ENCODE measurements around the gene DTNA. TPM values are rescaled to one million over a fixed set of nuclear protein-coding genes. Genes with fewer than 3 reads are reported as not detected.

DTNA gene
- total RNA-seq, 2 experiments from 2014 or later: not detected

DNA sequence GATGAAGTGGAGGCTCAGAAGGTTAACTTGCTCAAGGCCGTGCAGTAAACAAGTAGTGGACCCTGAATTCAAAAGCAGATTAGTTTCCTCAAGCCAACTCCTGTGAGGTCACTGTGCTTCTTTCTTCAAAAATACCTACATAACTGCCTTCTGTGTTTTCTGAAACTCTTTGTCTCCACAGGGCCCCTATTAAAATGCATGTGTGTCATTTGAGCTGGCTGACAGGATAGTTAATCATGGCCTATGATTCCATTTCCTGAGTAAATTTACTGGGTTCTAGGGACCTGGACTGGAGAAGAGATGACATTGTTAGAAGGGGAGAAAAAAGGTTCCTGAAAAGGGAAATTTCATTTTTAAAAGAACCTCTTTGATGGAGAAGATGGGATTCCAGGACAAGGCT lies 12.9 kb upstream of the DTNA start:
- H3K4me1 ChIP-seq (ENCODE audit: insufficient read depth, low read length): no peaks in the 10 kb centered on the region
- DNase-seq: no peak
- intact Hi-C loops (cut with DNase I, micrococcal nuclease): no loop called here
- Mint-ChIP-seq H3K27me3 (peaks cover 14% of the 10 kb centered on the region), H3K9me3 (no peaks in the 10 kb centered on the region), H3K4me1 (ENCODE audit: low read depth) (no peaks in the 10 kb centered on the region), H3K27ac (no peak overlapping the region), H3K4me3 (no peak overlapping the region), H3K36me3 (ENCODE audit: low read depth) (no peaks in the 10 kb centered on the region)
- no peaks in the 10 kb centered on the region for H3K27me3 ChIP-seq (ENCODE audit: control insufficient read depth in 1 of 2, insufficient read depth in 2 of 2, low read length in 2 of 2)
- no peak for ATAC-seq (ENCODE audit: poor library complexity)
- ChIA-PET CTCF (no interaction called here), POLR2A (no interaction called here)
- no peaks in the 10 kb centered on the region for H3K36me3 ChIP-seq (ENCODE audit: insufficient read depth, low read length)
- H3K4me3 ChIP-seq (ENCODE audit: low read length): no peak overlapping the region
- no peak overlapping the region for H3K27ac ChIP-seq (ENCODE audit: low read depth in 1 of 2, low read length in 2 of 2)
- TF ChIP-seq, protein P1, sequence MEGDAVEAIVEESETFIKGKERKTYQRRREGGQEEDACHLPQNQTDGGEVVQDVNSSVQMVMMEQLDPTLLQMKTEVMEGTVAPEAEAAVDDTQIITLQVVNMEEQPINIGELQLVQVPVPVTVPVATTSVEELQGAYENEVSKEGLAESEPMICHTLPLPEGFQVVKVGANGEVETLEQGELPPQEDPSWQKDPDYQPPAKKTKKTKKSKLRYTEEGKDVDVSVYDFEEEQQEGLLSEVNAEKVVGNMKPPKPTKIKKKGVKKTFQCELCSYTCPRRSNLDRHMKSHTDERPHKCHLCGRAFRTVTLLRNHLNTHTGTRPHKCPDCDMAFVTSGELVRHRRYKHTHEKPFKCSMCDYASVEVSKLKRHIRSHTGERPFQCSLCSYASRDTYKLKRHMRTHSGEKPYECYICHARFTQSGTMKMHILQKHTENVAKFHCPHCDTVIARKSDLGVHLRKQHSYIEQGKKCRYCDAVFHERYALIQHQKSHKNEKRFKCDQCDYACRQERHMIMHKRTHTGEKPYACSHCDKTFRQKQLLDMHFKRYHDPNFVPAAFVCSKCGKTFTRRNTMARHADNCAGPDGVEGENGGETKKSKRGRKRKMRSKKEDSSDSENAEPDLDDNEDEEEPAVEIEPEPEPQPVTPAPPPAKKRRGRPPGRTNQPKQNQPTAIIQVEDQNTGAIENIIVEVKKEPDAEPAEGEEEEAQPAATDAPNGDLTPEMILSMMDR (IDR thresholded peaks at IDR 0.05): no peak
- no peaks in the 10 kb centered on the region for H3K9me3 ChIP-seq (ENCODE audit: control insufficient read depth in 1 of 2, insufficient read depth in 1 of 2, low read length in 2 of 2)

DNA sequence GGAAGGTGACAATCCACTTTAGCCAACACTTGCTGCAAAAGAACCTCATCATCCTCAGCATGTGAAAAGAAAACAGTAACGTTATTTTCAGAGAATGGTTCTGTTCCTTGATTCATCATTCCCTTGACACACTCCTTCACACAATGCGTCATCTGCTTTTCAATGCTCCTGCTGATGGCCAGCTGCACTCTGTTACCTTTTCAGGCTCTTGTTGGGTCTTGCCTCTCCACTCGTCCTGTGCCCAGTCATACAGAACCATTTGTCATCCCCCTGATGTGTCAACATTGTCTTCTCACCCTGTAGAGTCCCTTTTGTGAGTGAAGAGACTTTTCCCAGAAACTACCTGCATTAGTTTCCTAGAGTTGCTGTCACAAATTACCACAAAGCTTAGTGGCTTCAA lies 12.2 kb upstream of the DTNA start:
- Histone ChIP-seq H3K4me1 (ENCODE audit: insufficient read depth, low read length) (no peaks in the 10 kb centered on the region), H3K9me3 (ENCODE audit: control insufficient read depth in 1 of 2, insufficient read depth in 1 of 2, low read length in 2 of 2) (no peaks in the 10 kb centered on the region), H3K36me3 (ENCODE audit: insufficient read depth, low read length) (no peaks in the 10 kb centered on the region), H3K27me3 (ENCODE audit: control insufficient read depth in 1 of 2, insufficient read depth in 2 of 2, low read length in 2 of 2) (no peaks in the 10 kb centered on the region), H3K4me3 (ENCODE audit: low read length) (no peak overlapping the region), H3K27ac (ENCODE audit: low read depth in 1 of 2, low read length in 2 of 2) (no peak overlapping the region)
- Mint-ChIP-seq H3K4me1 (ENCODE audit: low read depth) (no peaks in the 10 kb centered on the region), H3K27me3 (peaks cover 14% of the 10 kb centered on the region), H3K27ac (no peak overlapping the region), H3K9me3 (no peaks in the 10 kb centered on the region), H3K36me3 (ENCODE audit: low read depth) (no peaks in the 10 kb centered on the region), H3K4me3 (no peak overlapping the region)
- ChIA-PET POLR2A (no interaction called here), CTCF (no interaction called here)
- no peak for ATAC-seq (ENCODE audit: poor library complexity)
- DNase-seq: no peak
- intact Hi-C loops (cut with DNase I, micrococcal nuclease): no loop called here
- TF ChIP-seq, protein P1 (IDR thresholded peaks at IDR 0.05): no peak

DNA sequence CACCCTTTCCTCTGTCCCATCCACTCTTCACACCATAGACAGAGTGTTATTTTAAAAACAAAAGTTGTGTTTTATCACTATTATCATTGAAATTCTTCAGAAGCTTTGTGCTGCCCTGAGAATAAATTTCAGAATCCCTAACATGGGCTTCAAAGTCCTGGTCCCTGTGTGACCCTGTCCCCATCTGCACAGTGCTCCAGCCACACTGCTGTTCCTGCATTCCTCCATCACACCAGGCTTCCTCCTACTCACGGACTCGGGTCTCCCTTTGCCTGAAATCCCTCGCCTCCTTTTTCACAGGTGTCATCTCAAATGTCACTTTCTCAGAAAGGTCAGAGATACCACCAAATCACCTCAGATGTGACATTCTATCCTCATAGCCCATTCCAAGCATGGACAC lies 8.2 kb upstream of the DTNA start:
- Mint-ChIP-seq H3K4me1 (ENCODE audit: low read depth) (no peaks in the 10 kb centered on the region), H3K4me3 (no peak overlapping the region), H3K9me3 (no peaks in the 10 kb centered on the region), H3K27ac (no peak overlapping the region), H3K27me3 (peaks cover 4% of the 10 kb centered on the region), H3K36me3 (ENCODE audit: low read depth) (no peaks in the 10 kb centered on the region)
- no peaks in the 10 kb centered on the region for H3K27me3 ChIP-seq (ENCODE audit: control insufficient read depth in 1 of 2, insufficient read depth in 2 of 2, low read length in 2 of 2)
- H3K27ac ChIP-seq (ENCODE audit: low read depth in 1 of 2, low read length in 2 of 2): no peak overlapping the region
- no peak overlapping the region for H3K4me3 ChIP-seq (ENCODE audit: low read length)
- H3K4me1 ChIP-seq (ENCODE audit: insufficient read depth, low read length): no peaks in the 10 kb centered on the region
- H3K36me3 ChIP-seq (ENCODE audit: insufficient read depth, low read length): no peaks in the 10 kb centered on the region
- H3K9me3 ChIP-seq (ENCODE audit: control insufficient read depth in 1 of 2, insufficient read depth in 1 of 2, low read length in 2 of 2): no peaks in the 10 kb centered on the region
- ChIA-PET POLR2A (no interaction called here), CTCF (no interaction called here)
- intact Hi-C loops (cut with DNase I, micrococcal nuclease): no loop called here
- no peak for DNase-seq
- TF ChIP-seq, protein P1 (IDR thresholded peaks at IDR 0.05): no peak
- ATAC-seq (ENCODE audit: poor library complexity): no peak

Measured in CD4-positive, alpha-beta T cell (primary cell).